ENCODE measurements around the gene ADRM1. TPM values are rescaled to one million over a fixed set of nuclear protein-coding genes. Genes with fewer than 3 reads are reported as not detected.

The ADRM1 gene
- total RNA-seq, 1 experiment from 2014 or later: 227 TPM

- CTCF ChIA-PET: no interaction called here
- H3K27ac Mint-ChIP-seq (ENCODE audit: unreplicated experiment): no peak overlapping the region
- no peaks in the 10 kb centered on the region for H3K9me3 Mint-ChIP-seq (ENCODE audit: low read depth, unreplicated experiment)
- BruUV-seq (replicated peaks): no TSS peak
- no peak overlapping the region for H3K4me3 Mint-ChIP-seq (ENCODE audit: low read depth, unreplicated experiment)
- peaks cover 75% of the 10 kb centered on the region for H3K36me3 Mint-ChIP-seq (ENCODE audit: insufficient read depth, unreplicated experiment)
- no peaks in the 10 kb centered on the region for H3K27me3 Mint-ChIP-seq (ENCODE audit: unreplicated experiment)
- H3K4me1 Mint-ChIP-seq (ENCODE audit: low read depth, unreplicated experiment): no peaks in the 10 kb centered on the region
- no peak for TF ChIP-seq CTCF (IDR thresholded peaks at IDR 0.05; ENCODE audit: unreplicated experiment)
- intact Hi-C loops (cut with micrococcal nuclease; ENCODE audit: unreplicated experiment): no loop called here
- no peak for DNase-seq
Observed at GRCh38 chr20:62273416-62273815, 29.4 kb upstream of the ADRM1 start.

DNA sequence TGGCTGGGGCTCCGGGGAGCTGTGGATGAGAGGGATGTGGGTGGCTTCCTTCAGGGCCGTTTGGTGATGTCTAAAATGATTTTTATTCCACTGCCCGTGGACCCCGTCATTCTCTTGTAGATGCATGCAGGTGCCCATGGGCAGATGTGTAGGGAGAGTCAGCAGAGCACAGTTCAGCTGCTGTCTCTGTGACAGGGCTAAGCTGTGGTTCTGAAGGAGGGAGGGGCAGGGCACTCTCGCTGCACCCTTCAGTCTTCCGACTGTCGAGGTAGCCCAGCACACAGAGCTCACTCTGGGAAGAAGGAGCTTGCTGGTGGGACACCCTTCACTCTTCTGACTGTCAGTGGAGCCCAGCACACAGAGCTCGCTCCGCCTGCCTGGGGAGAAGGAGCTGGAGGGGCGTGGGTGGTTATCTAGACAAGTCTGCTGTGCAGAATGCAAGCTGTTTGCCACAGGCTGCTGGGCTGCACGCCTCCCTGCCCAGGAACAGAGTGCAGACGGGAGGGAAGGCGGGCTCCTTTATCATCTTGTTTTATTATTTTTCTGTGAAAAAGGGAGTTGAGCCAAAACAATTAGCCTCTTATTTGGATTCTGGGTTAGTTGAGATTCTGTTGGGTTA, 28.4 kb upstream of the ADRM1 start:
- CTCF ChIA-PET: no interaction called here
- Mint-ChIP-seq H3K4me1 (ENCODE audit: low read depth, unreplicated experiment) (no peaks in the 10 kb centered on the region), H3K27me3 (ENCODE audit: unreplicated experiment) (no peaks in the 10 kb centered on the region), H3K36me3 (ENCODE audit: insufficient read depth, unreplicated experiment) (peaks cover 71% of the 10 kb centered on the region), H3K27ac (ENCODE audit: unreplicated experiment) (no peak overlapping the region), H3K9me3 (ENCODE audit: low read depth, unreplicated experiment) (no peaks in the 10 kb centered on the region), H3K4me3 (ENCODE audit: low read depth, unreplicated experiment) (no peak overlapping the region)
- no TSS peak for BruUV-seq (replicated peaks)
- TF ChIP-seq CTCF (IDR thresholded peaks at IDR 0.05; ENCODE audit: unreplicated experiment): no peak
- intact Hi-C loops (cut with micrococcal nuclease; ENCODE audit: unreplicated experiment): no loop called here
- no peak for DNase-seq

GRCh38 chr20:62275219-62275618, 27.6 kb upstream of the ADRM1 start:
- BruUV-seq (replicated peaks): no TSS peak
- intact Hi-C loops (cut with micrococcal nuclease; ENCODE audit: unreplicated experiment): no loop called here
- CTCF ChIA-PET: no interaction called here

DNA sequence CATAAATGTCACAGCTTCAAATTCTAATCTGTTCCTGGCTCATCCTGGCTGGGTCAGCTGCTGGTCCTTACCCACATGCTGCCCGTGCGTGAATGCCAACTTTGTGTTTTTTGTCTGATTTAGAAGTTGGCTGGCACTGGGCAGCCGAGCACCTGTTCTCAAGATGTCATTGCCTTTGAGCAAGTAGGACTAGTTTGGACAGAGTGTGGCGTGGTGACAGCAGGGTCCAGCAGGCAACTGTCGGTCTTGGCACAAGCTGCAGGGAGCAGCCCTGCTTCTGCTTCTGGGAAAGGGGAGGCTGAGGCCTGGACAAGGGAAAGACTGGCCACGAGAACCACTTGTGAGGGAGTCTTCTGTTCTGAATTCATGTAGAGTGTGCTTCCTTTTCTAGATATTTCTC, 26.4 kb upstream of the ADRM1 start:
- Mint-ChIP-seq H3K4me3 (ENCODE audit: low read depth, unreplicated experiment) (no peak overlapping the region), H3K27ac (ENCODE audit: unreplicated experiment) (no peak overlapping the region), H3K9me3 (ENCODE audit: low read depth, unreplicated experiment) (no peaks in the 10 kb centered on the region), H3K27me3 (ENCODE audit: unreplicated experiment) (no peaks in the 10 kb centered on the region), H3K4me1 (ENCODE audit: low read depth, unreplicated experiment) (no peaks in the 10 kb centered on the region), H3K36me3 (ENCODE audit: insufficient read depth, unreplicated experiment) (peaks cover 78% of the 10 kb centered on the region)
- no peak for TF ChIP-seq CTCF (IDR thresholded peaks at IDR 0.05; ENCODE audit: unreplicated experiment)
- DNase-seq: no peak
- intact Hi-C loops (cut with micrococcal nuclease; ENCODE audit: unreplicated experiment): no loop called here
- CTCF ChIA-PET: no interaction called here
- no TSS peak for BruUV-seq (replicated peaks)

More at GRCh38 chr20:62275219-62275618, 27.6 kb upstream of the ADRM1 start:
- no peaks in the 10 kb centered on the region for H3K9me3 Mint-ChIP-seq (ENCODE audit: low read depth, unreplicated experiment)
- H3K4me3 Mint-ChIP-seq (ENCODE audit: low read depth, unreplicated experiment): no peak overlapping the region
- H3K36me3 Mint-ChIP-seq (ENCODE audit: insufficient read depth, unreplicated experiment): peaks cover 74% of the 10 kb centered on the region
- DNase-seq: no peak
- H3K27ac Mint-ChIP-seq (ENCODE audit: unreplicated experiment): no peak overlapping the region
- H3K4me1 Mint-ChIP-seq (ENCODE audit: low read depth, unreplicated experiment): no peaks in the 10 kb centered on the region
- no peaks in the 10 kb centered on the region for H3K27me3 Mint-ChIP-seq (ENCODE audit: unreplicated experiment)
- TF ChIP-seq CTCF (IDR thresholded peaks at IDR 0.05; ENCODE audit: unreplicated experiment): no peak

All from Calu3 (cell line).